Kidney capillary endothelial cell (primary cell): Measurements from ENCODE around the gene KNL1.
A peak's percentile ranks its signal among the peaks of the same experiment; 100 is the strongest.
"Not testable (repeated sequence)": the region's sequence is repeated elsewhere in the genome, so short reads cannot be mapped to it uniquely, and the experiment has no call there.

Experiments
- DNase-seq: peaks from one replicate; pipeline ENCODE4 v3.0.0-alpha.2; 2018; ENCODE audit warnings: low spot score

Gene KNL1, protein sequence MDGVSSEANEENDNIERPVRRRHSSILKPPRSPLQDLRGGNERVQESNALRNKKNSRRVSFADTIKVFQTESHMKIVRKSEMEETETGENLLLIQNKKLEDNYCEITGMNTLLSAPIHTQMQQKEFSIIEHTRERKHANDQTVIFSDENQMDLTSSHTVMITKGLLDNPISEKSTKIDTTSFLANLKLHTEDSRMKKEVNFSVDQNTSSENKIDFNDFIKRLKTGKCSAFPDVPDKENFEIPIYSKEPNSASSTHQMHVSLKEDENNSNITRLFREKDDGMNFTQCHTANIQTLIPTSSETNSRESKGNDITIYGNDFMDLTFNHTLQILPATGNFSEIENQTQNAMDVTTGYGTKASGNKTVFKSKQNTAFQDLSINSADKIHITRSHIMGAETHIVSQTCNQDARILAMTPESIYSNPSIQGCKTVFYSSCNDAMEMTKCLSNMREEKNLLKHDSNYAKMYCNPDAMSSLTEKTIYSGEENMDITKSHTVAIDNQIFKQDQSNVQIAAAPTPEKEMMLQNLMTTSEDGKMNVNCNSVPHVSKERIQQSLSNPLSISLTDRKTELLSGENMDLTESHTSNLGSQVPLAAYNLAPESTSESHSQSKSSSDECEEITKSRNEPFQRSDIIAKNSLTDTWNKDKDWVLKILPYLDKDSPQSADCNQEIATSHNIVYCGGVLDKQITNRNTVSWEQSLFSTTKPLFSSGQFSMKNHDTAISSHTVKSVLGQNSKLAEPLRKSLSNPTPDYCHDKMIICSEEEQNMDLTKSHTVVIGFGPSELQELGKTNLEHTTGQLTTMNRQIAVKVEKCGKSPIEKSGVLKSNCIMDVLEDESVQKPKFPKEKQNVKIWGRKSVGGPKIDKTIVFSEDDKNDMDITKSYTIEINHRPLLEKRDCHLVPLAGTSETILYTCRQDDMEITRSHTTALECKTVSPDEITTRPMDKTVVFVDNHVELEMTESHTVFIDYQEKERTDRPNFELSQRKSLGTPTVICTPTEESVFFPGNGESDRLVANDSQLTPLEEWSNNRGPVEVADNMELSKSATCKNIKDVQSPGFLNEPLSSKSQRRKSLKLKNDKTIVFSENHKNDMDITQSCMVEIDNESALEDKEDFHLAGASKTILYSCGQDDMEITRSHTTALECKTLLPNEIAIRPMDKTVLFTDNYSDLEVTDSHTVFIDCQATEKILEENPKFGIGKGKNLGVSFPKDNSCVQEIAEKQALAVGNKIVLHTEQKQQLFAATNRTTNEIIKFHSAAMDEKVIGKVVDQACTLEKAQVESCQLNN (N-terminal part only)

GRCh38 chr15:40593588-40594428, at the start of gene KNL1:
KNL1 (plus strand) TSS chr15:40594249; CDS start chr15:40602932, 8,683 bp downstream.
- peak; percentile 91 for DNase-seq

GRCh38 chr15:40545457-40545856, 48.6 kb upstream of the KNL1 start:
- no peak for DNase-seq

DNA sequence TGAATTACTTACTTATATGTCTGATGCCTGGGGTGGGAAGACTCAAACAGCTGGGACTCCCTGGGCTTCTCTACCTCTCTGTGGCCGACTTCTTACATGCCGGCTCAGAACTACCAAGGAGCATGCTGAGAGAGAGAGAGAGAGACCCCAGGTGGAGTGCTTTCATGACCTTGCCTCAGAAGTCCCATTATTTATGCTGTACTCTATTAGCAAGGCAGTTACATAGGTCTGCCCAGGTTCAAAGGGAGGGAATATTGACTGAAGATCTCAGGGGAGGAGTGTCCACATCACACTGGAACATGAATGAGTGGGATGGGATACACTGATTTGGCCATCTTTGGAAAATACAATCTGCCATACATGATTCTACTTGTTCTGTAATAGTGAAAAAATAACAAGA, 45.4 kb upstream of the KNL1 start:
- no peak for DNase-seq

- DNase-seq: no peak
Observed at GRCh38 chr15:40549894-40550293, 44.2 kb upstream of the KNL1 start.

DNA sequence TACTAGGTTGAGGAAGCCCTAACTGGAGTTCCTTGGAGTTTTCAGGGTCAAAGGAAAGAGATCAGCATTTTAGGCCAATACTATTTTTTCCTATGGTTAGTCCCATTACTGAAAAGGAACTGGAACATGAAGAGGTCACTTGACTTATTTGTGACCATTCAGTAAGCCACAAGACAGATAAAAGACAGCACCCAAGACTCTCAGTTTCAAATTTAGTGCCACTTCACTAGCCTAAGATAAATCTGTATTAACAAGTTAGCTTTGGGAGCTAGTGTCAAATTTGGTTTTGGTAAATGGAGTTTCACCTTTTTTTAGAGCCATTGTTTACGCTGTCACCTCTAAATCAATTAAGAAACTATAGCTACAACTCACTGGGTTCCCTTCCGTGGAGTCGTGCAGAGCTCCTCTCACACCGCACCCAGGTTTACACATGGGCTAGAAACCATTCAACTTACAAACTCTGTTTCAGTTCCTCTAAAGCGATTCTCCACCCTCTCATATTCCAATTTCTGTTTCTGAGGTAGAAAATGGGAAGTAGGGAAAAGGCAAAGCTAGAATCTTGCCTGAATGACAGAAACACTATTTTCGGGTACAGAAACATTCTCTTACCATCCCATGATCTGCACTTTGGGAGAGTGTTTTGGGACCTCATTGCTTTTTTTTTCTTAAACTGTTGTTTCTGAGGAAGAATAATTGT, 43.6 kb upstream of the KNL1 start:
- no peak for DNase-seq

DNA sequence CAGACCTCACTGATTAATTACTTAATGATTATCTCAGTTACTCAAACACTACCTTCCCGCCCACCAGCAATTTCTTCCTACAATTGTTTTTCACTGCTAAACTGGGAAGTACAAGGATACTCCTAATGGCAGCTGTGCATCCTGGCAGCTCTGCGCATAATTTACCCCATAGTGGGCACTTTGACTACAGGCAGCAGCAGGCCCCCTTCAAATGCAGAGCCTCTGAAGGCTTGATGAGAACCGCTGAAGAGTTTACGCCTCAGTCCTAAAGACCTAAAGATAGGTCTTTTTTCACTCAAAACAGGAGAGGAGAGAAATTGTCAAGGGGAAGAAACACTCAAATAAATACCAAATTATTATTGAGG, 39.9 kb upstream of the KNL1 start:
- no peak for DNase-seq

DNA sequence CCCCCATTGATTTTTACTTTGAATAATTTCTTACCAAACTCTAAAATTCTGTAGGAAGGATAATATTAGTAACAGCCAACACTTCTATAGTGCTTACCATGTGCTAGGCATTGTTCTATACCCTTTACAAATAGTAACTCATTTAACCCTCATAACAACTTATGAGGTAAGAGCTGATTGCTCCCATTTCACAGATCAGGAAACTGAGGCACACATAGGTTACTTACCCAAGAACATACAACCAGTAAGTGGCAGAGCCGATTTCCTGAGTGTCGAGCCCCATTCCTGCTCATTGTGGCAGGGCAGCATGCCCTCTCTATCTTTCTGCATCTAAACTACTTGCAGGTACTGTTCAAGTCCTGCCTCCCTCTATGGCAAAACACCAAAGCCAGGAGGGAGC, 38.2 kb upstream of the KNL1 start:
- no peak for DNase-seq

- DNase-seq: no peak
Observed at GRCh38 chr15:40558952-40559742, 34.9 kb upstream of the KNL1 start.

DNA sequence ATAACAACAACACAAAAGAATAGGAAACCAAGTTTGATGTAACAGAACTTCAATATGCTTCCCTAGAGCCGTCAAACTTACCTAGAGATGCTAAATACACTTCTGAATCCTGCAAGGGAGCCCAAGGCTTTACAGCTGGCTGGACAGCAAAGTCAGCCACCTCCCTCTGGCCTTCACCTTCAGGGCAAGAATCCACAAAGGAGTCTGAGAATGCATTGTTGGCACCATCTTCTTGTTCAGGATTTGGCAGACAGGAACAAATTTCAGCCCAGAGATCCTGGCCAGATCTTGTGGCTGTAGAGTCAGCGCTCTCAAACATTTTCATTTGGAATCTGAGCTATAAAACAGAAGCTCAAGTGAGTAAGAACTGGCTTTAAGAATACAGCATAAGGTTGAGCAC, 31.4 kb upstream of the KNL1 start:
- no peak for DNase-seq

DNA sequence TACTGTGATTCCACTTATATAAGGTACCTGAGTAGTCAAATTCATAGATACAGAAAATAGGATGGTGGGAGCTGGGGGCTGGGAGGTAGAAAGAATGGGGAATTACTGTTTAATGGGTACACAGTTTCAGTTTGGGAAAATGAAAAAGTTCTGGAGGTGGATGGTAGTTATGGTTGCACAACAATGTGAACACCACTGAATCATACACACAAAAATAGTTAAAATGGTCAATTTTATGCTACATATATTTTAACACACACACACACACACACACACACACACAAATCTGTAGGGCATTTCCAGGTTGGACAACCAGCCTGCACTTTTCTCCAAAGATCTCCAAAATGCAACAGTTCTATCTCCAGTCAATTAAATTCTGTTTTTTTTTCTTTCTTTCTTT, 30.6 kb upstream of the KNL1 start:
- DNase-seq: no peak

DNA sequence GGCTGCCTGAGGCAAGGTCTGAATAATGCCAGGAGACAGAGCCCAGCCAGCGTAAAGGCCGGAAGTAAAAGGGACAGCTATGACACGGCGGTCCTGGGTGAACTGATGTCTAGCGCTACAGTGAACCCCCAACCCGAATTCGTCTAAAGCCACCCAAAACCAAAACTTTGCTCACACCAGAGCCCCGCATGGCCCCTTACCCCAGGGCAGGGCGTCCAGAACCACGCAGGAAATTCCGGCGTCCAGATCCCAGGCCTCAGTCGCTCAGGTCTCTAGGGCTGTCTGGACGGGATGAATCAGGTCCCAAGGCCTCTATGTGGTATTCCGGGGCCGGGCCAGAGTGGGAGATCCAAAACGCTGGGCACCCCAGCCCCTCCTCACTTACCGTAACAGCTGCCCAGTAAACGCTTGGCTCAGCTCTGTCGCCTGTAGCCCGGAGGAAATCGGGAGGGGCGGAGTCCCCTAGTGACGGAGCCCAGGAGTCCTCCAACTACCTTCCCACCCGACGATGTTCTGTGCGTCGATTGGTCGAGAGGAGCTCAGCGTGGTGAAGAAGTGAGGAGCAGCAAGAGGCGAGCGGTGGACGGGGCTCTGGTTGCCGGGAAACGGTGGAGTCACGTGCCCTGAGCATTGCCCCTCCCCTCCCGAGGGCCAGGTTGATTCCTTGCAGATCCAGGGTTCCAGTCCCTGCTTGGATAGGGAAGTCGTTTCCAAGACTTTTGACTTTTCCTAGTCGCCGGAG, 29.3 kb upstream of the KNL1 start, which contains the start of gene CCDC32:
CCDC32 (minus strand) TSS at position 452 of the 742 bp plus-strand sequence. CDS start 2,027 bp downstream, outside the sequence.
- peak; percentile 96 for DNase-seq

- no peak for DNase-seq
Observed at GRCh38 chr15:40565333-40566238, 28.5 kb upstream of the KNL1 start.

GRCh38 chr15:40567111-40567510, 26.9 kb upstream of the KNL1 start:
- no peak for DNase-seq

- peak; percentile 86 for DNase-seq
Observed at GRCh38 chr15:40569129-40569953, 24.7 kb upstream of the KNL1 start, which contains the start of gene RPUSD2. RPUSD2 (plus strand) TSS chr15:40569299; CDS start chr15:40569338, 39 bp downstream.

DNA sequence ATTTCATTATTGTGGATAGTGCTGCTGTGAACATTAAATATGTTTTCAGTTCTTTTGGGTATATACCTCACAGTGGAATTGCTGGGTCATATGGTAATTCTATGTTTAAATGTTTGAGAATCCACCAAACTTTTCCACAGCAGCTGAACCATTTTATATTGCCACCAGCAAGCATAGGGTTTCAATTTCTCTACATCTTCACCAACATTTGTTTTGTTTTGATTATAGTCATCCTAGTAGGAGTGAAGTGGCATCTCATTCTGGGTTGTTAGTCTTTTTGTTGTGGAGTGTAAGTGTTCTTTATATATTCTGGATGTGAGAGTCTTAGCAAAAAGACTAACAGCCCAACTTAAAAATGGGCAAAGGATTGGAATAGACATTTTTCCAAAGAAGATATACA, 18.9 kb upstream of the KNL1 start:
- DNase-seq: no peak

DNA sequence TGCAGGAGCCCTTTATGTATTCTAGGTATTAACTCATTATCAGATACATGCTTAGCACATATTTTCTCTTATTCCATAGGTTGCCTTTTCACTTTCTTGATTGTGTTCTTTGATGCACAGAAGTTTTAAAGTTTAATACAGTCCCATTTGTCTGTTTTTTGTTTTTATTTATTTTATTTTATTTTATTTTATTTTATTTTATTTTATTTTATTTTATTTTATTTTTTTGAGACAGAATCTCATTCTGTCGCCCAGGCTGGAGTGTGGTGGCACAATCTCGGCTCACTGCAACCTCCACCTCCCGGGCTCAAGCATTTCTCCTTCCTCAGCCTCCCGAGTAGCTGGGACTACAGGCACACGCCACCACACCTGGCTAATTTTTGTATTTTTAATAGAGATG, 17.1 kb upstream of the KNL1 start:
- DNase-seq: not testable (repeated sequence)

DNA sequence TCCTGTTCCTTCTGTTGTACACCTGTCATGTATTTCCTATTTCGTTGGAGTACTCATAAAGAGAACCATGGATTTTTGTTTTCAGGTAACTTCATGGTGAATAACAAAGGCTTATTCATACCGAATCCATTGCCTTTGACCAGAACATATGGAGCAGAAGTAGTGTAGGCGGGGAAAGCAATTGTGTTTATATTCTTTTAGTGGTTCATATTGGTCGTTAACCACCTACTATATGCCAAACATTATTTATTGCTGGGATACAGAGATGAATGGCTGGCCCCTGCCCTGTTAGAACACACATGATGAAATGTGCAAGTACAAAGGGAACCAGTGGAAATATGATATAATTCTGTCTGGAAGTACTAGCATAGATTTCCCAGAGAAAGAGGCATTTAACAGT, 15.2 kb upstream of the KNL1 start:
- no peak for DNase-seq
